Suprapubic skin (tissue), 4 donors: ENCODE data around the gene PIGV. TPM values are rescaled to one million over a fixed set of nuclear protein-coding genes. Genes with fewer than 3 reads are reported as not detected.

Experiments used
- DNase-seq, 2 donors: peaks; one replicate each; pipeline ENCODE4 v3.0.0-alpha.2; 2019; ENCODE audit warnings: low spot score in 2 of 2
- H3K27ac ChIP-seq: fragments of 200-600 bp; sonication (generic); one replicate; pipeline ENCODE4 v1.5.1; 2019
- H3K27me3 ChIP-seq: fragments of 200-600 bp; sonication (generic); one replicate; pipeline ENCODE4 v1.5.1; 2019
- H3K36me3 ChIP-seq: fragments of 200-600 bp; sonication (generic); one replicate; pipeline ENCODE4 v1.5.1; 2019
- H3K4me1 ChIP-seq: fragments of 200-600 bp; sonication (generic); one replicate; pipeline ENCODE4 v1.5.1; 2019
- H3K4me3 ChIP-seq: fragments of 200-600 bp; sonication (generic); one replicate; pipeline ENCODE4 v1.5.1; 2019; ENCODE audit warnings: mild to moderate bottlenecking
- H3K9me3 ChIP-seq: fragments of 200-600 bp; sonication (generic); one replicate; pipeline ENCODE4 v1.5.1; 2019
- CTCF ChIP-seq, 2 donors: fragments of 200-600 bp in 1 of 2; fragments of 450-650 bp in 1 of 2; sonication (generic) in 1 of 2; IDR thresholded peaks; one replicate each; pipeline ENCODE4 v1.5.1; 2016 to 2019; ENCODE audit warnings: antibody characterized with exemption in 2 of 2, mild to moderate bottlenecking in 1 of 2, moderate library complexity in 1 of 2
- EP300 ChIP-seq: sonication (generic); formaldehyde crosslinking; IDR thresholded peaks from one replicate; pipeline ENCODE4 v1.6.1; 2017; ENCODE audit warnings: antibody characterized with exemption
- POLR2A ChIP-seq, 2 donors: fragments of 450-650 bp; IDR thresholded peaks; one replicate each; pipeline ENCODE4 v1.6.1; 2017; ENCODE audit warnings: antibody characterized with exemption in 2 of 2, mild to moderate bottlenecking in 2 of 2, moderate library complexity in 2 of 2
- POLR2AphosphoS5 ChIP-seq, 3 donors: sonication (generic); formaldehyde crosslinking; IDR thresholded peaks; one replicate each; pipeline ENCODE4 v1.6.1; 2017; ENCODE audit warnings: antibody characterized with exemption in 3 of 3
- WGBS: methylation state at CpG from one replicate; pipeline ENCODE4 v1.1.5; 2018; 5-methylcytosine and 5-hydroxymethylcytosine counted together
- total RNA-seq, 4 donors: library from RNA; depleted of rRNA; stranded (reverse); fragments of >200 nt; gene quantifications; one replicate each; pipeline ENCODE4 v1.1.0, GENCODE V29; 2016

PIGV gene
- total RNA-seq, 4 donors from 2014 or later: 15.9 to 31.5 (median 25.6) TPM

GRCh38 chr1:26772687-26773086 lies 15.1 kb upstream of the PIGV start:
- DNase-seq: no peak
- Histone ChIP-seq H3K27me3 (no peaks in the 10 kb centered on the region), H3K9me3 (no peaks in the 10 kb centered on the region), H3K4me3 (no peak overlapping the region), H3K36me3 (peaks cover 93% of the 10 kb centered on the region), H3K4me1 (peaks cover 28% of the 10 kb centered on the region), H3K27ac (no peak overlapping the region)
- no peak for TF ChIP-seq CTCF (IDR thresholded peaks at IDR 0.05)
- TF ChIP-seq POLR2A (IDR thresholded peaks at IDR 0.05): no peak
- no peak for TF ChIP-seq POLR2AphosphoS5 (IDR thresholded peaks at IDR 0.05)
- 70% methylated on average over 4 of the region's 4 CpGs for WGBS

GRCh38 chr1:26774462-26774861 lies 13.3 kb upstream of the PIGV start:
- H3K27ac ChIP-seq: no peak overlapping the region
- peaks cover 97% of the 10 kb centered on the region for H3K36me3 ChIP-seq
- 90% methylated on average over 7 of the region's 13 CpGs for WGBS
- H3K4me1 ChIP-seq: peaks cover 16% of the 10 kb centered on the region
- H3K27me3 ChIP-seq: no peaks in the 10 kb centered on the region
- no peak for TF ChIP-seq CTCF (IDR thresholded peaks at IDR 0.05)
- TF ChIP-seq EP300: no peak
- no peak for TF ChIP-seq POLR2A (IDR thresholded peaks at IDR 0.05)
- no peak for TF ChIP-seq POLR2AphosphoS5 (IDR thresholded peaks at IDR 0.05)
- no peaks in the 10 kb centered on the region for H3K9me3 ChIP-seq
- no peak for DNase-seq
- H3K4me3 ChIP-seq: no peak overlapping the region

- no peak overlapping the region for H3K27ac ChIP-seq
- WGBS: 88% methylated on average over 4 of the region's 4 CpGs
- peaks cover 97% of the 10 kb centered on the region for H3K36me3 ChIP-seq
- no peaks in the 10 kb centered on the region for H3K9me3 ChIP-seq
- H3K27me3 ChIP-seq: no peaks in the 10 kb centered on the region
- peaks cover 15% of the 10 kb centered on the region for H3K4me1 ChIP-seq
- no peak for DNase-seq
- no peak for TF ChIP-seq EP300
- TF ChIP-seq POLR2AphosphoS5 (IDR thresholded peaks at IDR 0.05): no peak
- TF ChIP-seq CTCF (IDR thresholded peaks at IDR 0.05): no peak
- no peak for TF ChIP-seq POLR2A (IDR thresholded peaks at IDR 0.05)
- H3K4me3 ChIP-seq: no peak overlapping the region
Observed at GRCh38 chr1:26775666-26776065, 12.1 kb upstream of the PIGV start.

GRCh38 chr1:26779098-26779668 lies 8.6 kb upstream of the PIGV start:
- no peak for DNase-seq
- H3K4me3 ChIP-seq: no peak overlapping the region
- H3K27ac ChIP-seq: no peak overlapping the region
- H3K27me3 ChIP-seq: no peaks in the 10 kb centered on the region
- H3K9me3 ChIP-seq: no peaks in the 10 kb centered on the region
- H3K4me1 ChIP-seq: peaks cover 18% of the 10 kb centered on the region
- TF ChIP-seq POLR2AphosphoS5 (IDR thresholded peaks at IDR 0.05) (no peak), EP300 (no peak), CTCF (IDR thresholded peaks at IDR 0.05) (no peak), POLR2A (IDR thresholded peaks at IDR 0.05) (no peak)
- H3K36me3 ChIP-seq: peaks cover 81% of the 10 kb centered on the region
- 74% methylated on average over 8 of the region's 11 CpGs for WGBS

- no peak overlapping the region for H3K27ac ChIP-seq
- no peak for TF ChIP-seq POLR2AphosphoS5 (IDR thresholded peaks at IDR 0.05)
- no peak for TF ChIP-seq EP300
- no peak for TF ChIP-seq CTCF (IDR thresholded peaks at IDR 0.05)
- TF ChIP-seq POLR2A (IDR thresholded peaks at IDR 0.05): no peak
- DNase-seq: no peak
- no peaks in the 10 kb centered on the region for H3K27me3 ChIP-seq
- no peaks in the 10 kb centered on the region for H3K9me3 ChIP-seq
- WGBS: 82% methylated on average over 12 of the region's 21 CpGs
- peaks cover 68% of the 10 kb centered on the region for H3K36me3 ChIP-seq
- no peak overlapping the region for H3K4me3 ChIP-seq
- H3K4me1 ChIP-seq: peaks cover 30% of the 10 kb centered on the region
Observed at GRCh38 chr1:26780344-26780957, 7.3 kb upstream of the PIGV start.
